Thyroid gland (tissue), 4 donors: ENCODE data around the gene DOHH. TPM values are rescaled to one million over a fixed set of nuclear protein-coding genes. Genes with fewer than 3 reads are reported as not detected.

ENCODE experiments used
- DNase-seq, 2 donors: peaks; one replicate each; pipeline ENCODE4 v3.0.0-alpha.2; 2019
- H3K27ac ChIP-seq, 3 donors: fragments of 200-600 bp; sonication (generic); 1 replicate in 2 of 3; 2 replicates in 1 of 3; pipeline ENCODE4 v1.5.1; 2016 to 2019; ENCODE audit warnings: mild to moderate bottlenecking in 1 of 3, moderate library complexity in 1 of 3
- H3K27me3 ChIP-seq: fragments of 200-600 bp; sonication (generic); one replicate; pipeline ENCODE4 v1.5.1; 2019
- H3K36me3 ChIP-seq, 2 donors: fragments of 200-600 bp; sonication (generic); one replicate each; pipeline ENCODE4 v1.5.1; 2016 to 2019
- H3K4me1 ChIP-seq, 2 donors: fragments of 200-600 bp; sonication (generic); one replicate each; pipeline ENCODE4 v1.5.1; 2017 to 2019
- H3K4me3 ChIP-seq, 3 donors: fragments of 200-600 bp; sonication (generic); replicated peaks in 1 of 3; 1 replicate in 2 of 3; 2 replicates in 1 of 3; pipeline ENCODE4 v1.5.1; 2016; ENCODE audit warnings: mild to moderate bottlenecking in 1 of 3
- H3K9me3 ChIP-seq: fragments of 200-600 bp; sonication (generic); one replicate; pipeline ENCODE4 v1.5.1; 2017
- CTCF ChIP-seq, 6 experiments: fragments of 200-600 bp in 3 of 6; fragments of 450-650 bp in 3 of 6; sonication (generic) in 3 of 6; IDR thresholded peaks; one replicate each; pipeline ENCODE4 v1.5.1; 2016 to 2019; ENCODE audit warnings: antibody characterized with exemption in 6 of 6, mild to moderate bottlenecking in 2 of 6, inconsistent platforms in 1 of 6, moderate library complexity in 1 of 6
- POLR2A ChIP-seq, 2 donors: fragments of 450-650 bp; IDR thresholded peaks; one replicate each; pipeline ENCODE4 v1.6.1; 2017; ENCODE audit warnings: antibody characterized with exemption in 2 of 2, mild to moderate bottlenecking in 2 of 2, moderate library complexity in 1 of 2
- WGBS, 2 donors: methylation state at CpG; one replicate each; pipeline ENCODE4 v1.1.5; 2017; 5-methylcytosine and 5-hydroxymethylcytosine counted together
- intact Hi-C: fragments of 100-400 bp; cut with DNase I; formaldehyde crosslinking; loops from one replicate; pipeline ENCODE4 v1.15.1; 2023
- total RNA-seq, 4 donors: library from RNA; depleted of rRNA; stranded (reverse); fragments of >200 nt; gene quantifications; one replicate each; pipeline ENCODE4 v1.2.3, GENCODE V29; 2016

Gene DOHH
- total RNA-seq, 4 donors from 2014 or later: 9.0 to 18.9 (median 13.6) TPM

- DNase-seq: peak; percentile 44 to 48
- intact Hi-C loops: no loop called here
- no peaks in the 10 kb centered on the region for H3K9me3 ChIP-seq
- H3K27me3 ChIP-seq: no peaks in the 10 kb centered on the region
- 22 to 24% methylated on average over 20 to 24 of the region's 31 CpGs for WGBS, 2 donors
- peak overlapping the region; percentile 24 to 98 (median 73) for H3K4me3 ChIP-seq
- TF ChIP-seq CTCF (IDR thresholded peaks at IDR 0.05) (no peak), POLR2A (IDR thresholded peaks at IDR 0.05) (no peak)
- no peaks in the 10 kb centered on the region for H3K36me3 ChIP-seq
- H3K27ac ChIP-seq: peak overlapping the region in 1 of 3 donors; percentile 12
- peaks cover 8 to 15% of the 10 kb centered on the region in 2 donors for H3K4me1 ChIP-seq
These were observed 7.1 kb upstream of the DOHH start for GRCh38 chr19:3507371-3508120.

GRCh38 chr19:3506384-3507340 is 6.2 kb upstream of the DOHH start:
- Histone ChIP-seq H3K4me1 (peaks cover 8 to 15% of the 10 kb centered on the region in 2 donors), H3K27ac (peak overlapping the region; percentile 48 to 54 (median 52)), H3K27me3 (no peaks in the 10 kb centered on the region), H3K9me3 (no peaks in the 10 kb centered on the region), H3K4me3 (peak overlapping the region; percentile 24 to 98 (median 73)), H3K36me3 (no peaks in the 10 kb centered on the region)
- WGBS, 2 donors: 0 to 2% methylated on average over 18 to 20 of the region's 69 CpGs
- TF ChIP-seq POLR2A (IDR thresholded peaks at IDR 0.05) (peak in 1 of 2 donors; percentile 41), CTCF (IDR thresholded peaks at IDR 0.05) (peak in 1 of 6 experiments; percentile 5)
- peak; percentile 25 to 43 for DNase-seq
- intact Hi-C loops: no loop called here

- peaks cover 8 to 15% of the 10 kb centered on the region in 2 donors for H3K4me1 ChIP-seq
- no peaks in the 10 kb centered on the region for H3K36me3 ChIP-seq
- no peaks in the 10 kb centered on the region for H3K27me3 ChIP-seq
- WGBS, 2 donors: 3 to 15% methylated on average over 10 to 15 of the region's 79 CpGs
- peak within 1 kb of the TSS; percentile 59 to 78 (median 74) for H3K27ac ChIP-seq
- peak within 1 kb of the TSS; percentile 24 to 98 (median 73) for H3K4me3 ChIP-seq
- peak; percentile 99 to 100 for DNase-seq
- intact Hi-C loops: no loop called here
- peak; percentile 22 to 81 for TF ChIP-seq POLR2A (IDR thresholded peaks at IDR 0.05)
- peak in 1 of 6 experiments; percentile 16 for TF ChIP-seq CTCF (IDR thresholded peaks at IDR 0.05)
- H3K9me3 ChIP-seq: no peaks in the 10 kb centered on the region
These were observed 5.3 kb upstream of the DOHH start, which contains the start of gene FZR1 for GRCh38 chr19:3505598-3506383. FZR1 (plus strand) TSS chr19:3506311; CDS start chr19:3522990, 16,679 bp downstream.

GRCh38 chr19:3504735-3505134 is 4.3 kb upstream of the DOHH start:
- peaks cover 10 to 16% of the 10 kb centered on the region in 2 donors for H3K4me1 ChIP-seq
- no peak for TF ChIP-seq CTCF (IDR thresholded peaks at IDR 0.05)
- no peak for TF ChIP-seq POLR2A (IDR thresholded peaks at IDR 0.05)
- DNase-seq: no peak
- H3K27ac ChIP-seq: peak overlapping the region in 1 of 3 donors; percentile 74
- no peaks in the 10 kb centered on the region for H3K27me3 ChIP-seq
- no peaks in the 10 kb centered on the region for H3K36me3 ChIP-seq
- 84 to 96% methylated on average over 5 of the region's 5 CpGs for WGBS, 2 donors
- no peaks in the 10 kb centered on the region for H3K9me3 ChIP-seq
- intact Hi-C loops: no loop called here
- no peak overlapping the region for H3K4me3 ChIP-seq
